GM19463 (cell line): Measurements from ENCODE around the gene POLR3K.

Experiments
- ATAC-seq: cut with Tn5 transposase; IDR thresholded peaks from one replicate; pipeline ENCODE4 v1.9.1; 2021; ENCODE audit warnings: mild to moderate bottlenecking, moderate library complexity; ENCODE audit not compliant: unreplicated experiment

POLR3K gene

GRCh38 chr16:79151-80054 lies 26.0 kb upstream of the POLR3K start:
- no peak for ATAC-seq

DNA sequence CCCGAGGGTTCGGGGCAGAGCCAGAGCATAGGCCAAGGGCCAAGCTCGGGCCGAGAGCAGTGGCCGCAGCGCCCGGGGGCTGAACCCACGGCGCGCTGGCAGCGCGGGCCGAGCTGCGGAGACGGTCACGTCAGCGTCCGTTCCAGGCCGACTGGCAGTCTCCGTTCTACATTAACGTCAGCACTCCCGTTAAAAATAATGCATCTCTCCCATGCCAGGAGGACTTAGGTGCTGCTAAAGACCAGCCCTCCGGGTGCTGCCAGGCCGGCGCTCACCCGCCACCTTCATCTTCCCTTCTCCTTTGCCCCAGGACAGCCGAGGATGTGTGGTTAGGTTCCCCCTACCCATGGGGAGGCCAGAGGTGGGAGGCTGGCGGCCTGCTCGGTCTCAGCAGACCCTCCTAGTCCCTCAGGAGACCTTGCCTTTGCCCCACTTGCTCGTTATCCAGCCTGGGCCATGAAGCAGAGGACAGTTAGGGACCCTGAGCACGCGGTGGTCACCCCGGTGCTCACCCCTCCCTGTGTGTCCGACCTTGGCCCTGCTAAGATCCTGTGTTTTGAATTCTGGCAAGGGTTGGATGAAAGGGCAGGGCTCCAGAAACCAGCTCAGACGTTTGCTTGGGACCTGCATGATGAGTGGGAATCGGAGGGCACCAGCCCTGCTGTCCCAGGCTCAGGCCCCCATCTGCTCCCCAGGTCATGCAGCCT lies 25.2 kb upstream of the POLR3K start:
- peak; percentile 28 for ATAC-seq

GRCh38 chr16:77807-78443 lies 24.5 kb upstream of the POLR3K start, which contains the start of gene MPG:
MPG (plus strand) TSS chr16:78225; CDS start chr16:78310, 85 bp downstream.
- ATAC-seq, result peak; percentile 82

DNA sequence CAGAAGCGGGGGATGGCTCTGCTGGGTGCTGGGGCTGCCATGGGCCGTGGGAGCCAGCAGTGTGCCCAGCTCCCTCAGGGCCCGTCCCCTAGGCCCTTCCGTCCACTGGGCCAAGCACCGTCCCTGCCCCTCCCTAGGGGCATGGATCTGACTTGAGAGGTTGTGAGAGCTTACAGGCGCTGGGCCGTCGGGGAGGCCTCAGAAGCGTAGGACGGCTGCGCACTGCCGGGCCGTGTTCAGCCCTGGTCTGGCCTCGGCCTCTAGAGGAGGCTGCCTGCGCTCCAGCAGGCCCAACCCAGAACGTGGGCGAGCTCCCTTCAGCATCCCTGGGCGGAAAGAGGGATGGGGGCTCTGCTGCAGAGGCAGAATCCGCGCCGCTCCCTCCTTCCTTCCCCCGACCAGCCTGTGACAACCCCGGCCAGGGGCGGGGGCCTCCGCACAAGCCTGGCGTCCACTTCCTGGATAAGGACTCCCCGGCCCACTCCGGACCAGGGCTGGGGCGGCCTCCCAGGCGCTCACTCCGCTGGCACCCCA lies 23.9 kb upstream of the POLR3K start:
- ATAC-seq, result peak; percentile 21

GRCh38 chr16:76535-77272 lies 23.3 kb upstream of the POLR3K start:
- no peak for ATAC-seq

DNA sequence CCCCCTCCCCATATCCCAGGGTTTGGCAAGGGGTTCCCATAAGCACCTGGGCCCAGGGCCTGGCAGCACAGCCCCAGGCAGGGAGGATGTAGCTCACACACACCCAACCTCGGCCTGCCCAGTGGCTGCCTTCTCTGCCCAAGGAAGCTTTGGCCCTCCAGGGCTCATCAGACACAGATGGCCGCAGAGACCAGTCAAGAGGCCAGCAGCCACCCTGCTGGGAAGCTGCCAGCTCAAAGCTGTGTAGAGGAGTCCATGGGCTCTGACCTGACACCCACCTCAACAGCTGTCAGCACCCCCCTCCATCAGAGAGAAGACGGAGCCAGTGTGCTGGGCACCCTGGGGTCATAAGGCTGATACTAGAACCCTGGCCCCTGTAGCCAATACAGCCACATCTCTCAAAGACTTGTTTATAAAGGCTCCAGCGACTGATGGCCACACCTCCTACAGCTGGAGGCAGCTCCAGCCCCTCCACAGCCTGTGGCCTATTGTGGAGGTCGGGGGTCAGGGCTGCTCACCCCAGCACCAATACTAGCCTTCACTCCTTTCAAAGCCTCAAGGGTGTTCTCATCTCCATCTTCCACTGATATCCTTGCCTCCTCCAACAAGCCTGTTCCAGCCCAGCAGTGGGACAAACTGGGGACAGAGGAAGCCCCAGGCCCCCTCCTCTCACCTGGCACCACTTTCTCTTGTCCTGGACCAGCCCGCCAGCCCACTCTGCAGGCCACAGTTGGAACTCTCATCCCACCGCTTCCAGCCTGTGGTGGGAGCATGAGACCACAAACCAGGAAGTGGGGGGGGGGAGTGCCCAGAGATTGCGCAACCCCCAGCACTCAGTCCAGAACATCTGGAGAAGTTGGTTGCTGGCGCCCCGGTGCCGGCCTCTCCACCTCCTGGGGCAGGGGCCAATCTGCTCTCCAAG lies 22.4 kb upstream of the POLR3K start:
- no peak for ATAC-seq

- no peak for ATAC-seq
These were observed 21.4 kb upstream of the POLR3K start for GRCh38 chr16:74747-75334.

DNA sequence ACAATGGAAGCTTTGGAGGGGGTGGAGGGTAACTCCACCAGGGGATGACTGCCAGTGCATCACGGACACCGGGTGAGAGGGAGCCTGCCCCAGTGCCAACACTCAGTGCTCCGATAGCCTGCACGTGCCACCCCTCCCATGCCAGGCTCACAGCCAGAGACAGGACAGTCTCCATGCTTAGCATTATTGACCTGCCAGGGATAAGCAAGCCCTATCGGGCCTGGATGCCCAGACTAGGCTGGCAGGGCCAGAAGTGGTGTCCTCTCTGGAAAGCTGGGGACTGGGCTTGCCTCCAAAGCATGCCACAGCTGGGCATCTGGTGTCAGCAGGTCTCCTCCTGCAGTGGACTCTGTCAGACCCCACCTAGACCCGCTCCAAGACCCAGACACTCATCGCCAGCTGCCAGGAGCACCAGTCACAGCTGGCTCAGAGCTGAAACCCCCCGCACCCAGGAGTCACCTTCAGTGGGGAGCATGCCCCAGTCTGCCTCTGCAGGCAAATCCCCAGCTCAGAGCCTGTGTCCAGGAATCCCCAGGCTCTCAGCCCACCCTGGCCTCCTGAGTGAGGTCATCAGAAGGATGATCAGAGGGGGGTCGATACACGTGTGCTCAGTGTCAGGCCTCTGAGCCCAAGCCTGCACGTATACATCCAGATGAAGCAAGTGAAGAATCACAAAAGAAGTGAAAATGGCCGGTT lies 20.8 kb upstream of the POLR3K start:
- ATAC-seq, result no peak

DNA sequence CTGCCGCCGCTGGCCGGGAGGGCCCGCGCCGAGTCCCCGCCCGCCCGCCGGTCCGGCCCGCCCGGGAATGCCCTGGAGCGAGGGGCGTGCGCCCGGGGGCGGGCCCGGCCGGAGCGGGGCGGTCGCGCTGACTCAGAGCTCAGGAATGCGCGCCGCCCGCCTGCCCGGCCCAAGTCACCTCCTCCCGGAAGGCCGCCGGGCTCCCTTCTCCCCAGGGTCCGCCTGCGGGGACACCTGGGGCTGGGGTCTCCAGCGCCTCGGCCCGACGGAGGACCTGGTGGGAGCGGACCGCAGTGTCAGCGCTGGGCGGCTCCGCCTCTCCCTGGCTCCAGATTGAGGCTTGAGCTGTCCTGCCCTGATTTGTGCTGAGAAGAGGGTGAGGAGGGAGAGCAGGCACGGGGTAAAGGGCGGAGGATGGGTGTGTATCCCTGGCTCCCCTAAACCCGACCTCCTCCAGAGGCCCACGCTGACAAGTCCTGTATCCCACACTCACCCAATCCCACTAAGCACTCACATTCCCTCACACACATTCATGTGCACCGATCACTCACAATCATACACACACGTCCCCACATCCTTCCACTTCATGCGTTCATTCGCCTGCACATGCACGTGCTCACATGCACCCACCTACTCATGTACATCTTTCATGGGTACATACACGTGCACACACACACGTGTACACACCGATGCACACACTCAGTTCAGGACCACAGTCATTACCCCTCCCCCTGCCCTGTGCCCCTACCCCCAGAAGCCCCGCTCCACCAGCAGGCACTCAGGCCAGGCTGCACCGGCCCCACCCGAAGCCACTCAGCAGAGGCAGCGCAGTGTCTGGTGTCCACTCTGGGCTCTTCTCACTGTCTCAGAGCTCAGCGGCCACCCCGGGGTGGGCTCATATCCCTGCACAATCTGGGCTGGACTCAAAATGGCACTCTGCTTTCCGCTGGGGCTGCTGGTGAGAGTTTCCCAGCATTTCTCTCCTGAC lies 19.4 kb upstream of the POLR3K start, which contains the start of gene RHBDF1:
Gene RHBDF1, minus strand, starts transcription at position 71 of the 988 bp plus-strand sequence. CDS start 7,616 bp downstream, outside the sequence.
- no peak for ATAC-seq

DNA sequence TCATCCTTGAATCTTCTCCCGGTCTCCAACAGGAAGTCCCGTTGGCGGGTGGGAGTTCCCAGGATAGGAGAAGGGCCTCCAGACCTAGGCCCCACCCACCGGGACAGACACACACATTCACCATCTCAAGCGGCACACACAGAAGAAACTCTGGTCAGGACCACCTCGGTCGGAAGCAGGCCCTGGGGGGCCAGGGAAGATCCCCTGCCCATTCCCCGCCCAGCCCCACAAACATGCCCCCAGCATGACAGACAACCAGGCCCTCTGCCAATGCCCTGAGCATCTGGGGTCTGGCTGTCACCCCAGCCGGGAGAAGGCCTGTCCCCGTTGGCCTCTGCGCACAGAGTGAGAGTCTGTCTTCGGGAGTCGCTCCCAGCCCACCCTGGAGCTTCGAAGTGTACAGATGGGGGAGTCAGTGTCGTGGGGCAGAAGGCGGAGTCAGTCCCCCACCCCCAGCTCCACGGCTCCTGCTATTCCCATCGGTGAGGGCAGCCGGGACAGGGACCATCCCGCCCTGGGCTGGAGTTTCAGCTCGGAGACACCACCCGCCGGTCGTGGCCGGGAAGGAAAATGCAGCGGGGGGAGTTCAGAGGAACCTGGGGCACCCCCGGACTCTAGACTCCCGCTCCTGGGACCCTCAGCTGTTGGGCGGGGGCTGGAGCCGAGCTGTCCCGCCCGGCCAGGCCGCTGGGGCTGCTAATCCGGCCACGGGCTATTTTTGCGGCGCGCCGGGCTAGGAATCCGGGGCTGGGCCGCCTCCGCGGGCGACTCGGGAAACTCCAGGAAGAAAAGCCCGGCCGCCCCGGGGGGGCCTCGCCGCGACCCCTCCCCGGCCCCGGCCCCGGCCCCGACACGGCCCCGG lies 18.4 kb upstream of the POLR3K start:
- no peak for ATAC-seq

DNA sequence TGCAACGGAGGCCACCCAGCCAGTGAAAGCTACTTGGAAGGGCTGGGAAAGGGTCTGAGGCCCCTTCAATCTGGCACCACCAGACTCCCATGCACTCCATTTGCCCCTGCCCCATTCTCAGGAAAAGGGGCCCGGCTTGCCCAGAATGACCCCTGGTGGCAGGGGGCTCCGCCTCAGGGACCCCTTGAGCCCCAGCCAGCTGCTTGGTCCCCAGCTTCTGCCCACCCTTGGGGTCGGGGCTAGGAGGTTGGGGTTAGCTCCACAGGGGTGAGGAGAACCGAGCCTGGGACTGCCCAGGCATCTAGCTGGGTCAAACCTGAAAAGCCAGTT lies 17.8 kb upstream of the POLR3K start:
- no peak for ATAC-seq

- no peak for ATAC-seq
These were observed 15.8 kb upstream of the POLR3K start for GRCh38 chr16:69181-69580.

DNA sequence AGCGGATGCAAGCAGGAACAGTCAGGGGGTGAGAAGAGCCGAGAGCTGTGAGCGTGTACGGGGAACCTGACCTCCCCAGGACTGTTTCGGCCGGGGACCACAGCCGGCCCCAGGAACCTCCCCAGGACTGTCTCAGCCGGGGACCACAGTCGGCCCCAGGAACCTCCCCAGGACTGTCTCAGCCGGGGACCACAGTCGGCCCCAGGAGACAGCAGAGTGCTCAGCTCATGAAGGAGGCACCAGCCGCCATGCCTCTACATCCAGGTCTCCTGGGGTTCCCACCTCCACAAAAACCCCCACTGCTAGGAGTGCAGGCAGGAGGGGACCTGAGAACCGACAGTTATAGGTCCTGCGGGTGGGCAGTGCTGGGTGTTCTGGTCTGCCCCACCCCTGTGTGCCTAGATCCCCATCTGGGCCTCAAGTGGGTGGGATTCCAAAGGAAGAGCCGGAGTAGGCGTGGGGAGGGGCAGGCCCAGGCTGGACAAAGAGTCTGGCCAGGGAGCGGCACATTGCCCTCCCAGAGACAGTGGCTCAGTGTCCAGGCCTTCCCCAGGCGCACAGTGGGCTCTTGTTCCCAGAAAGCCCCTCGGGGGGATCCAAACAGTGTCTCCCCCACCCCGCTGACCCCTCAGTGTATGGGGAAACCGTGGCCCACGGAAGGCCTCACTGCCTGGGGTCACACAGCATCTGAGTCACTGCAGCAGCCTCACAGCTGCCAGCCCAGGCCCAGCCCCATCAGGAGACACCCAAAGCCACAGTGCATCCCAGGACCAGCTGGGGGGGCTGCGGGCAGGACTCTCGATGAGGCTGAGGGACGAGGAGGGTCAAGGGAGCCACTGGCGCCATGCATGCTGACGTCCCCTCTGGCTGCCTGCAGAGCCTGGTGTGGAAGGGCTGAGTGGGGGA lies 14.7 kb upstream of the POLR3K start:
- no peak for ATAC-seq

DNA sequence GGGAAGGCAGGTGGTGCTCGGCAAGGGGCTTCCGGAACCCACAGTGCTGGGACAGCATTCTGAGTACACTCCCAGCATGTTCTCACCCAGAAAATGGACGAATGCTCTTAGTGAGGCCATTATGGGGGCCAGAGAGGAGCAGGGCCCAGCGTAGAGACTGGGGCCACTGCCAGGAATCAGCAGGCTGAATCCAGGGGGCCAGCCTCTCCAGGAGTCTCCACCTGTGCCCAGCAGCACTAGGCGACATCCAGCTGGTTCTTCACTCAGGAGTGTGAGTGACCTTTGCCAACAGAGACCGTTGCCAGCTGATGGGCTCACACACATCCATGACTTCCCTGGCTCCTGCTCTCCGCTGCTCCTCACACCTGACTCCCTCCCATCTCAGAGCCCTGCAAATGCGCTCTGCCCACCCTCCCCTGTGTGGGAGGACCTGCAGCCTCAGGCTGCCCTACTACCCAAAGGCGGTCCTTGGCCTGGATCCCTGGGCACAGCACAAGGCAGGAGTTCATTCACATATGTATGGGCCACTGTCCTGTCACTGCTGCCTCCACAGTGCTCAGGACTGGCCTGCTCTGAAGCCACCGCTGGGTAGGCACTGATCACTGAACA lies 13.9 kb upstream of the POLR3K start:
- ATAC-seq, result no peak
